Measurements from ENCODE around the gene CACNA1I. TPM values are rescaled to one million over a fixed set of nuclear protein-coding genes. Genes with fewer than 3 reads are reported as not detected.

The CACNA1I gene
- total and polyA plus RNA-seq, 2 of the 8 experiments (the other 6 are each of a cell fraction or from before 2014, with no cell fraction given): 0.77 to 1.2 TPM

DNA sequence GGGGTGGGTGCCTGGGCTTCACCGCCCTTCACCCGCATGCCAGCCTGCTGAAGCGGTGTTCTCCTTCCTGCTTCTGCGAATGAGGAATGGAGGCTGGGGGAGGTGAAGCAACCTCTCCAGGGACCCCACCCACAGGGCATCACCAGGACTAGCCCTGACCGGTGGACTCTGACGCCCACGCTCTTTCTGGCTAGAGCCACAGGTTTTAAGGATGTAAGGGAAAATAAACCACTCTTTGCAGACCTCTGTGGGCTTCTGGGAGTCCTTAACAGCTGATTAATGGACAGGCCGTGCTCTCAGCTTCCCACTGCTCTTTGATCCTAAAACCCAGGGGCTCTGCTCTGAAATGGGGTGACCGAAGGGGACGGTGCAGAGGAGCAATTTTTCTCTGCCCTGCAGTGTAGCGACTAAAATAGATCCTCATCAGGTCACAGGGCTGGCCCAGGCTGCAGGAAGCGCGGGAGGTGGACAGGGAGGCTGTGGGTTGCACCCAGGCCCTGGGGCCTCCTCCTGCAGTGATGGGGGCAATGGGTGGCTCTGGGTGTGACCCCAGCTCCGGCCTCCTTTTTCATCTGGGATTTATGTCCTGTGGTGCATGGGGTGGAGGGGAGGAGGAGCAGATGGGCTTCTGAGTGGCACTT, 127.4 kb downstream of the CACNA1I start:
- Histone ChIP-seq H3K27ac (ENCODE audit: low read depth, low read length) (no peak overlapping the region), H3K4me3 (ENCODE audit: extremely low read depth in 1 of 4, insufficient read depth in 2 of 4, low read depth in 3 of 4, low read length in 4 of 4) (no peak overlapping the region), H2BK12ac (ENCODE audit: low read depth, low read length) (no peak overlapping the region), H3K79me1 (ENCODE audit: low read depth, low read length) (no peaks in the 10 kb centered on the region), H3K4me2 (ENCODE audit: insufficient read depth in 1 of 2, low read depth in 2 of 2, low read length in 2 of 2) (no peak overlapping the region), H3K56ac (replicated peaks; ENCODE audit: insufficient read length, low read depth, low read length) (no peak overlapping the region), H2AFZ (ENCODE audit: low read length) (no peak overlapping the region), H3K18ac (ENCODE audit: extremely low read depth, low read length) (no peak overlapping the region), H3K9ac (replicated peaks in 1 of 4; ENCODE audit: extremely low read depth in 1 of 4, low read depth in 3 of 4, low read length in 3 of 4) (no peak overlapping the region), H4K91ac (replicated peaks; ENCODE audit: insufficient read length, low read length) (no peak overlapping the region), H3K27me3 (replicated peaks in 1 of 4; ENCODE audit: control insufficient read depth in 3 of 4, extremely low read depth in 1 of 4, insufficient read depth in 3 of 4, low read length in 3 of 4) (no peaks in the 10 kb centered on the region; a peak in 1 of 7 replicates), H4K8ac (ENCODE audit: extremely low read depth, insufficient read depth, low read length) (no peak overlapping the region), H2BK120ac (replicated peaks; ENCODE audit: low read depth, low read length) (no peak overlapping the region), H4K20me1 (replicated peaks in 1 of 2; ENCODE audit: control insufficient read depth in 1 of 2, insufficient read depth in 2 of 2, low read length in 2 of 2) (no peaks in the 10 kb centered on the region), H2BK15ac (ENCODE audit: low read length) (no peak overlapping the region), H3K36me3 (ENCODE audit: control insufficient read depth in 2 of 4, insufficient read depth in 4 of 4, low read length in 3 of 4) (peaks cover 0 to 2% (median 0%) of the 10 kb centered on the region in 4 experiments; a peak in 2 of 8 replicates), H2BK5ac (ENCODE audit: low read depth, low read length) (no peak overlapping the region), H3K23me2 (ENCODE audit: low read depth, low read length) (no peaks in the 10 kb centered on the region; the same call in 1 of the 2 replicates), H3K23ac (ENCODE audit: insufficient read length) (no peak overlapping the region), H2AK5ac (ENCODE audit: low read depth, low read length) (no peak overlapping the region), H4K5ac (ENCODE audit: insufficient read length, low read depth, low read length) (no peak overlapping the region), H3K9me3 (ENCODE audit: insufficient read depth in 2 of 2, low read depth in 1 of 2, low read length in 1 of 2) (no peaks in the 10 kb centered on the region), H2BK20ac (ENCODE audit: low read length) (no peak overlapping the region), H3K4ac (replicated peaks; ENCODE audit: insufficient read length, low read depth, low read length) (no peak overlapping the region), H3K79me2 (ENCODE audit: control insufficient read depth in 1 of 2, insufficient read depth in 2 of 2, low read length in 2 of 2) (no peaks in the 10 kb centered on the region), H3K14ac (ENCODE audit: insufficient read length) (no peak overlapping the region), H3K4me1 (replicated peaks in 1 of 4; ENCODE audit: control insufficient read depth in 3 of 4, insufficient read depth in 4 of 4, low read length in 3 of 4) (no peaks in the 10 kb centered on the region; a peak in 1 of 7 replicates)
- POLR2A ChIA-PET (ENCODE audit: partially characterized antibody): no interaction called here
- DNase-seq (ENCODE audit: low read depth in 1 of 2, low spot score in 2 of 2) (no peak), FAIRE-seq (no peak)
- CTCF ChIA-PET (ENCODE audit: partially characterized antibody): no interaction called here
- 85% methylated on average over 14 of the region's 14 CpGs; no CpG with 5 or more reads in 1 of the 2 experiments for WGBS, 2 experiments (ENCODE audit: extremely low coverage in 1 of 2, insufficient coverage in 1 of 2, insufficient read length in 1 of 2, insufficient replicate concordance in 2 of 2, low coverage in 1 of 2, low lambda C conversion rate in 2 of 2, missing lambda C conversion rate in 1 of 2)
- TF ChIP-seq SRF (IDR thresholded peaks at IDR 0.05; ENCODE audit: low read depth, low read length) (no peak), JUN (IDR thresholded peaks at IDR 0.05; ENCODE audit: low read depth, low read length) (no peak), POLR2A (IDR thresholded peaks at IDR 0.05; ENCODE audit: control extremely low read depth in 1 of 2, low read depth in 2 of 2, low read length in 2 of 2) (no peak), RNF2 (IDR thresholded peaks at IDR 0.05; ENCODE audit: borderline replicate concordance, low read depth, low read length, missing control alignments, poor library complexity, severe bottlenecking) (no peak), TAF1 (IDR thresholded peaks at IDR 0.05; ENCODE audit: low read depth, low read length) (no peak), SIRT6 (IDR thresholded peaks at IDR 0.05; ENCODE audit: low read length) (no peak), CBX5 (IDR thresholded peaks at IDR 0.05; ENCODE audit: low read depth, low read length) (no peak), ZNF274 (IDR thresholded peaks at IDR 0.05; ENCODE audit: borderline replicate concordance, extremely low read depth, low read length) (no peak), RBBP5 (IDR thresholded peaks at IDR 0.05; ENCODE audit: borderline replicate concordance, low read depth, low read length) (no peak), CTBP2 (IDR thresholded peaks at IDR 0.05; ENCODE audit: borderline replicate concordance, insufficient read depth, insufficient read length, low read length) (no peak), SP1 (IDR thresholded peaks at IDR 0.05; ENCODE audit: low read depth, low read length) (no peak), JUND (IDR thresholded peaks at IDR 0.05; ENCODE audit: low read length) (no peak)
